HepG2 (cell line): ENCODE results near the gene SEC14L1. TPM values are rescaled to one million over a fixed set of nuclear protein-coding genes. Genes with fewer than 3 reads are reported as not detected.
A peak's percentile ranks its signal among the peaks of the same experiment; 100 is the strongest.

Experiments used
- ATAC-seq: fragments of 200-7000 bp; cut with Tn5 transposase; 3 replicates; pipeline ENCODE4 v1.9.1; 2020; ENCODE audit warnings: mild to moderate bottlenecking, moderate library complexity
- BruUV-seq: library from RNA; stranded (reverse); fragments of 400-500 nt; replicated peaks from 2 replicates; lab custom pipeline; 2021; lab: Mats Ljungman, UMichigan
- CTCF ChIA-PET: fragments of 300-600 bp; formaldehyde crosslinking; extraction: SDS; loops from one replicate; lab custom pipeline; 2021; ENCODE audit warnings: low total read pairs, inconsistent platforms, low intra/inter-chr PET ratio; lab: Yijun Ruan, JAX
- POLR2A ChIA-PET: fragments of 350-600 bp; sonication (Branson Sonifier 250); formaldehyde crosslinking; loops from one replicate; lab custom pipeline; 2020; ENCODE audit warnings: antibody characterized with exemption, inconsistent platforms; lab: Yijun Ruan, JAX
- DNase-seq: peaks from one replicate; pipeline ENCODE4 v3.0.0-alpha.2; 2015; ENCODE audit warnings: low spot score
- FAIRE-seq: peaks from 3 replicates; lab custom pipeline; 2011; peaks lifted over from hg19 to GRCh38; lab: Jason Lieb, UNC
- H2AFZ ChIP-seq: one replicate; pipeline ENCODE4 v1.6.1; 2011; ENCODE audit warnings: low read length, inconsistent platforms
- H3K27ac ChIP-seq: fragments of 300-600 bp; 3 replicates; pipeline ENCODE4 v1.8.0; 2011; ENCODE audit warnings: mixed run types, mild to moderate bottlenecking, mixed read lengths, low read length, inconsistent platforms; ENCODE audit not compliant: insufficient read depth; ENCODE audit errors: extremely low read length
- H3K27me3 ChIP-seq, 2 experiments: fragments of 200-600 bp in 1 of 2; 2 replicates in 1 of 2; 3 replicates in 1 of 2; pipeline versions ENCODE4 v1.6.0 to v1.8.0; 2011; ENCODE audit warnings: low read length in 2 of 2, mild to moderate bottlenecking in 2 of 2, moderate library complexity in 2 of 2, inconsistent platforms in 1 of 2; ENCODE audit not compliant: insufficient read depth in 2 of 2, control insufficient read depth in 1 of 2
- H3K36me3 ChIP-seq, 2 experiments: fragments of 200-600 bp in 1 of 2; replicated peaks in 1 of 2; 2 replicates in 1 of 2; 3 replicates in 1 of 2; pipeline versions ENCODE4 v1.5.1 to v1.8.0; 2011; ENCODE audit warnings: low read length in 2 of 2, inconsistent platforms in 1 of 2; ENCODE audit not compliant: insufficient read depth in 2 of 2, control insufficient read depth in 1 of 2
- H3K4me1 ChIP-seq: 2 replicates; pipeline ENCODE4 v1.5.1; 2012; ENCODE audit warnings: low read length, inconsistent platforms; ENCODE audit not compliant: insufficient read depth
- H3K4me2 ChIP-seq: 2 replicates; pipeline ENCODE4 v1.6.0; 2011; ENCODE audit warnings: low read depth, low read length, inconsistent platforms
- H3K4me3 ChIP-seq, 3 experiments: fragments of 200-600 bp in 1 of 3; sonication (generic), shearing (Covaris generic) in 1 of 3; replicated peaks in 1 of 3; 2 replicates each; pipeline ENCODE4 v1.5.1; 2011 to 2016; ENCODE audit warnings: low read length in 3 of 3, inconsistent platforms in 2 of 3, low read depth in 2 of 3, mild to moderate bottlenecking in 2 of 3, control low read depth in 1 of 3, mixed read lengths in 1 of 3; ENCODE audit not compliant: insufficient read depth in 1 of 3
- H3K79me2 ChIP-seq: one replicate; pipeline ENCODE4 v1.6.1; 2011; ENCODE audit warnings: low read length, inconsistent platforms; ENCODE audit not compliant: insufficient read depth
- H3K9ac ChIP-seq: 2 replicates; pipeline ENCODE4 v1.6.0; 2011; ENCODE audit warnings: mild to moderate bottlenecking, low read depth, low read length, inconsistent platforms; ENCODE audit not compliant: insufficient read depth
- H3K9me3 ChIP-seq: 2 replicates; pipeline ENCODE4 v1.5.1; 2012; ENCODE audit warnings: mild to moderate bottlenecking, low read length
- H4K20me1 ChIP-seq: 2 replicates; pipeline ENCODE4 v1.6.0; 2011; ENCODE audit warnings: inconsistent platforms, mild to moderate bottlenecking, low read length, moderate library complexity; ENCODE audit not compliant: insufficient read depth
- ASH2L ChIP-seq: fragments of 300-600, 200-600 bp; sonication (generic); IDR thresholded peaks from 2 replicates; pipeline ENCODE4 v1.7.0; 2017; ENCODE audit warnings: low read depth, mild to moderate bottlenecking, moderate library complexity, mixed read lengths, low read length; ENCODE audit not compliant: insufficient read length
- BHLHE40 ChIP-seq: IDR thresholded peaks from 2 replicates; pipeline ENCODE4 v1.6.1; 2011; ENCODE audit warnings: low read length, improper control_type of control experiment
- CBX5 ChIP-seq: sonication (generic); formaldehyde crosslinking; IDR thresholded peaks from 2 replicates; pipeline ENCODE4 v1.4.0; 2020; ENCODE audit warnings: missing genetic modification reagents, borderline replicate concordance
- EED ChIP-seq: sonication (generic); formaldehyde crosslinking; IDR thresholded peaks from 2 replicates; pipeline ENCODE4 v1.5.0; 2020; ENCODE audit warnings: mild to moderate bottlenecking, missing genetic modification reagents
- NCOA5 ChIP-seq: sonication (generic); formaldehyde crosslinking; IDR thresholded peaks from 2 replicates; pipeline ENCODE4 v1.4.0; 2020; ENCODE audit warnings: missing genetic modification reagents
- NFATC3 ChIP-seq: sonication (generic); formaldehyde crosslinking; IDR thresholded peaks from 2 replicates; pipeline ENCODE4 v1.5.1; 2020; ENCODE audit warnings: mild to moderate bottlenecking, missing genetic modification reagents
- ONECUT2 ChIP-seq: sonication (generic); formaldehyde crosslinking; IDR thresholded peaks from 2 replicates; pipeline ENCODE4 v1.4.0; 2020; ENCODE audit warnings: missing genetic modification reagents
- PPARG ChIP-seq: conservative IDR thresholded peaks from 2 replicates; pipeline ENCODE4 v1.6.1; 2016; ENCODE audit warnings: missing biosample characterization, missing genetic modification reagents
- ZNF337 ChIP-seq: sonication (generic); formaldehyde crosslinking; IDR thresholded peaks from 2 replicates; pipeline ENCODE4 v1.5.1; 2020; ENCODE audit warnings: missing genetic modification reagents, low read depth, mild to moderate bottlenecking, borderline replicate concordance
- ZNF747 ChIP-seq: sonication (generic); formaldehyde crosslinking; IDR thresholded peaks from 2 replicates; pipeline ENCODE4 v1.8.1; 2023; ENCODE audit warnings: missing genetic modification reagents, mild to moderate bottlenecking, borderline replicate concordance
- WGBS: methylation state at CpG from one replicate; pipeline ENCODE4 v1.1.6; 2017; ENCODE audit warnings: low lambda C conversion rate; 5-methylcytosine and 5-hydroxymethylcytosine counted together
- in situ Hi-C: cut with HindIII; loops from 2 replicates; pipeline ENCODE4 v1.10.0; 2017; ENCODE audit warnings: low pct_unique_long_range_greater_than_20kb; ENCODE audit not compliant: extremely low pct_ligation_motif_present
- intact Hi-C: fragments of 100-400 bp; cut with micrococcal nuclease; formaldehyde crosslinking; loops from one replicate; pipeline ENCODE4 v1.10.0; 2022; ENCODE audit not compliant: unreplicated experiment
- polyA plus RNA-seq, 8 experiments: library from polyadenylated mRNA; depleted of rRNA in 3 of 8; stranded (reverse) in 7 of 8; unstranded in 1 of 8; fragments of >200 nt; fragmentation: Illumina TruSeq in 4 of 8; extraction: Trizol in 4 of 8; gene quantifications; 2 replicates each; pipeline versions ENCODE4 v1.2.1 to v1.2.3, GENCODE V29; 2011 to 2016; ENCODE audit warnings: low read depth in 4 of 8, missing spikeins in 1 of 8, mixed read lengths in 1 of 8; ENCODE audit not compliant: insufficient read depth in 1 of 8
- total RNA-seq, 5 experiments: library from RNA; depleted of rRNA; stranded (reverse); fragments of >200 nt; fragmentation: Illumina TruSeq; extraction: Trizol; gene quantifications; 2 replicates each; pipeline ENCODE4 v1.2.3, GENCODE V29; 2016; ENCODE audit warnings: low read depth in 1 of 5
- TF ChIP-seq, protein P1 (sequence below): sonication (generic); IDR thresholded peaks from 2 replicates; pipeline ENCODE4 v1.6.1; 2016; ENCODE audit warnings: low read depth, borderline replicate concordance
- TF ChIP-seq, protein P2 (sequence below): sonication (generic); formaldehyde crosslinking; IDR thresholded peaks from 2 replicates; pipeline ENCODE4 v1.4.0; 2020; ENCODE audit warnings: mild to moderate bottlenecking, missing genetic modification reagents

SEC14L1 gene
- total and polyA plus RNA-seq, 2 of the 13 experiments (the other 11 are each of a cell fraction or from before 2014, with no cell fraction given), result 26.3 to 43.9 TPM

DNA sequence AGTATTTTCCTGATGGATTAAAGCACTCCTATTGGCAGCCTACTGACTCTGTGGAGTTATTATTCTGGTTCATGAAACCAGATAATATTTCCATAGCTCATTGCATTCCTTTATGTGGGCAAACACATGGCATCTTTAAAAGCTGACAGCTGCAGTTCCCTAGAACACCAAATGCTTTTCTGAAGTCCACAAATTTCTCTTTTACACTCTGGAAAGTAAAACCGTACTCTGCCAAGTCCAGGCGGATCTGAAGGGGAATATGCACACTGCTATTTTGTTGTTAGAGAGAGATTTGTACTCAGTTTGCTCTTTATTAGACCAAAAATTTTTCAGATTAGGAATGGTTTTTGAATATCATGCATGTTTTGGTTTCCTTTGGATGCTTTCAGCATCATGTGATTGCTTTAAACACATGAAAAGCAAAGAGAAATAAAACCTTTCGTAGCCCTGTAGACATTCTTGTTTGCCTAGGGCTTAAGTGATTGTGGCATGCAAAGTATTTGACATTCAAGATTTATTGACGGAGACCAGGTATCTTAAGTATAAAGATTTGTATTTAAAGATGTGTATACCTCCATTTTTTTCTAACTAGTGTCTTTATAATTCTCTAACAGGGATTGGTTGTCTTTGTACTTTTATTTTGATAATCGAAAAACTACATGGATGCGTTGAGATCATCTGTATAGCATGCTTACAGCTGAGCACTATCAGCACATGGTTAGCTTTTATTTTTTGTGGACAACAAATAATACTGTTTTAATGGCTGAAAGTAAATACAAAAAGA, 19.5 kb downstream of the SEC14L1 start (continued):
- TF ChIP-seq ZNF337, result no peak
- no peak for TF ChIP-seq NFATC3 (CRISPR knock-in tag)
- TF ChIP-seq, protein P1, sequence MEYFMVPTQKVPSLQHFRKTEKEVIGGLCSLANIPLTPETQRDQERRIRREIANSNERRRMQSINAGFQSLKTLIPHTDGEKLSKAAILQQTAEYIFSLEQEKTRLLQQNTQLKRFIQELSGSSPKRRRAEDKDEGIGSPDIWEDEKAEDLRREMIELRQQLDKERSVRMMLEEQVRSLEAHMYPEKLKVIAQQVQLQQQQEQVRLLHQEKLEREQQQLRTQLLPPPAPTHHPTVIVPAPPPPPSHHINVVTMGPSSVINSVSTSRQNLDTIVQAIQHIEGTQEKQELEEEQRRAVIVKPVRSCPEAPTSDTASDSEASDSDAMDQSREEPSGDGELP, result peak; percentile 16; the same call in 1 of the 2 replicates
- no peak for TF ChIP-seq EED (CRISPR knock-in tag)
- no peak for TF ChIP-seq BHLHE40
- no peak for TF ChIP-seq CBX5 (CRISPR knock-in tag)
- peak; percentile 13 for TF ChIP-seq ASH2L
- no peak; the same call in 1 of the 2 replicates for TF ChIP-seq PPARG
- no peak for TF ChIP-seq ZNF747 (CRISPR knock-in tag)

DNA sequence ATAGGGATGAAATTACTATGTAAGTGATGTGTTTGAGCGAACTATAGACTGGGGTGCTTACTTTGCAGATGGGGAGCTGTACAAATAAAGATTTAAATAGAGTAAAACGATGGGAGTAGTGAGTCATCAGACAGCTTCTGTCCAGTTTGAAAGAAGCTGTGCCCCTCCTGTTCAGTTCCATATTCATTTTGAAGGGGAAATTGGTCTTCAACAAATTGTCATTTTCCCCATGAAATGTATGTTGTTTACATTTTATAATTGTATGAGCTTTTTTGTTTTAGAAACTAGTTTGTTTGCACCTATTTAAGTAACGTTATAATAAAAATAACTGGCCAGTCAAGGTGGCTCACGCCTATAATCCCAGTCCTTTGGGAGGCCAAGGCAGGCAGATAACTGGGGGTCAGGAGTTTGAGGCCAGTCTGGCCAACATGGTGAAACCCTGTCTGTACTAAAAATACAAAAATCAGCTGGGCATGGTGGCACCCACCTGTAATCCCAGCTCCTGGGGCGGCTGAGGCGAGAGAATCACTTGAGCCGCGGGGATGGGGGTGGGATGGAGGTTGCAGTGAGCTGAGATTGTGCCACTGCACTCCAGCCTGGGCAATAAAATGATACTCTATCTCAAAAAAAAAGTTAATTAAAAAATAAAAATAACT, 20.2 kb downstream of the SEC14L1 start:
- ChIA-PET POLR2A (interaction anchor here (0.7 to 2.1 kb wide), 5 partner anchors 12 to 73 kb away, joined by 3 to 9 read pairs (median 4); partner anchors contain the start of gene SEC14L1), CTCF (no interaction called here)
- in situ Hi-C loops (no loop called here), intact Hi-C loops (loop anchor here (5.0 kb wide), 1 partner anchor 46 kb away; no protein-coding TSS in a partner anchor)
- H3K27ac ChIP-seq, result peak overlapping the region; percentile 12
- H3K9ac ChIP-seq, result no peak overlapping the region
- peak overlapping the region; percentile 42 for H3K4me2 ChIP-seq
- H2AFZ ChIP-seq, result no peak overlapping the region
- H3K79me2 ChIP-seq, result peaks cover 28% of the 10 kb centered on the region
- no peak overlapping the region for H3K4me3 ChIP-seq
- no peaks in the 10 kb centered on the region for H3K9me3 ChIP-seq
- peaks cover 2 to 6% of the 10 kb centered on the region in 2 experiments; a peak in 2 of 5 replicates for H3K36me3 ChIP-seq
- H4K20me1 ChIP-seq, result peaks cover 3% of the 10 kb centered on the region; the same call in 1 of the 2 replicates
- no peaks in the 10 kb centered on the region for H3K27me3 ChIP-seq
- ATAC-seq (peak; percentile 67), FAIRE-seq (no peak), DNase-seq (peak; percentile 49)
- 73% methylated on average over 8 of the region's 8 CpGs for WGBS
- BruUV-seq, result no TSS peak
- peaks cover 60% of the 10 kb centered on the region for H3K4me1 ChIP-seq
- TF ChIP-seq ONECUT2 (CRISPR knock-in tag) (no peak), NCOA5 (CRISPR knock-in tag) (no peak)
- TF ChIP-seq, protein P2, sequence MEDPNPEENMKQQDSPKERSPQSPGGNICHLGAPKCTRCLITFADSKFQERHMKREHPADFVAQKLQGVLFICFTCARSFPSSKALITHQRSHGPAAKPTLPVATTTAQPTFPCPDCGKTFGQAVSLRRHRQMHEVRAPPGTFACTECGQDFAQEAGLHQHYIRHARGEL (CRISPR knock-in tag), result no peak
